C1 segment of cervical spinal cord (tissue), 14 donors: ENCODE measurements around the gene LY6G6F.
"Not testable (repeated sequence)": the region's sequence is repeated elsewhere in the genome, so short reads cannot be mapped to it uniquely, and the experiment has no call there.

Source experiments
- DNase-seq, 14 donors: peaks; one replicate each; lab custom pipeline; 2025; lab: John Stamatoyannopoulos, UW

LY6G6F gene

DNA sequence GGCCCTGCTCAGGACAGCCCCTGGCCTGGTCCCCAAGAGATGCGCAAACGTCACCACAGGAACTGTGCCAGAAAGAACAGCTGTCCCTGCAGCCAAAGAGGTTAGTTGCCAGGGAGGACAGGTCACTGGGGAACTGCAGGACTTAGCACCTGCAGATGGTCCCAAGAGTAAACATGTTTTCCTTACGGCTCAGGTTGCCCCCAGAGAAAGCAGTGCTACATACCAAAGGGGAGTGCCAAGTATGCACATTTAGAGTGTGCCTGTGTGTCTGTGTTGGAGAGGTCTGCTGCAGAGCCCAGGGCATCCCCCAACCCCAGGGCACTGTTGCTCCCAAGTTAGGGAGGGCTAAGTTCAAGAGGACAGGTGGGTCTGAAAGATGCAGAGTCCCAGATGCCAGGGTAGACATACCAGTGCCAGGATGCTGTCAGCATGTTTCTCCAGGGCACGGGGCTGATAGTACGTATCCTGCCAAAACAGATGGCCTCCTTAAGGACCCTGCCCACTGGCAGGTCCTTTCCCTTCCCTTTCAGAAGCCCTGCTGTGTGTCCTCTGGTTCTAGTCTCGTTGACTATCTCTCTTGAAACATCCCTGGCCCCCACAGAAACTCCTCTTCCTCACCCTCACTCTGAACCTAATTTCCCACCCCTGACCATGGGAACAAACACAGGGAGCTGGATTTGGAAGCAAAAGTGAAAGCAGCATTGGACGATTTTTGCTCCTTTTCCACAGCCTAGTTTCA lies 4.8 kb upstream of the LY6G6F start:
- peak in 1 of 14 donors; percentile 12 for DNase-seq

- DNase-seq: no peak
Observed at GRCh38 chr6:31702405-31702818, 4.3 kb upstream of the LY6G6F start.

GRCh38 chr6:31702819-31703716 lies 3.6 kb upstream of the LY6G6F start, which contains the start of gene ABHD16A:
ABHD16A (minus strand) TSS chr6:31703324; CDS start chr6:31703281, 43 bp downstream.
- peak; percentile 79 to 99 (median 94) for DNase-seq

GRCh38 chr6:31705931-31706330 lies 735 bp upstream of the LY6G6F start:
- DNase-seq: no peak

- no peak for DNase-seq
Observed at GRCh38 chr6:31707701-31708100, 1.0 kb downstream of the LY6G6F start.

- no peak for DNase-seq
Observed at GRCh38 chr6:31708224-31708623, 1.6 kb downstream of the LY6G6F start.

DNA sequence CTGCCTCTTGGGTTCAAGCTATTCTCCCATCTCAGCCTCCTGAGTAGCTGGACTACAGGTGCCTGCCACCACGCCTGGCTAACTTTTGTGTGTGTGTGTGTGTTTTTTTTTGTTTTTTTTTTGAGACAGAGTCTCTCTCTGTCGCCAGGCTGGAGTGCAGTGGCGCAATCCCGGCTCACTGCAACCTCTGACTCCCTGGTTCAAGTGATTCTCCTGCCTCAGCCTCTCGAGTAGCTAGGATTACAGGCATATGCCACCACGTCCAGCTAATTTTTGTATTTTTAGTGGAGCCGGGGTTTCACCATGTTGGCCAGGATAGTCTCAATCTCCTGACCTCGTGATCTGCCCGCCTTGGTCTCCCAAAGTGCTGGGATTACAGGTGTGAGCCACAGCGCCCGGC lies 2.5 kb downstream of the LY6G6F start:
- not testable (repeated sequence) for DNase-seq

- DNase-seq: no peak
Observed at GRCh38 chr6:31710523-31711219, 4.0 kb downstream of the LY6G6F start.

GRCh38 chr6:31711233-31711632 lies 4.6 kb downstream of the LY6G6F start:
- no peak for DNase-seq

DNA sequence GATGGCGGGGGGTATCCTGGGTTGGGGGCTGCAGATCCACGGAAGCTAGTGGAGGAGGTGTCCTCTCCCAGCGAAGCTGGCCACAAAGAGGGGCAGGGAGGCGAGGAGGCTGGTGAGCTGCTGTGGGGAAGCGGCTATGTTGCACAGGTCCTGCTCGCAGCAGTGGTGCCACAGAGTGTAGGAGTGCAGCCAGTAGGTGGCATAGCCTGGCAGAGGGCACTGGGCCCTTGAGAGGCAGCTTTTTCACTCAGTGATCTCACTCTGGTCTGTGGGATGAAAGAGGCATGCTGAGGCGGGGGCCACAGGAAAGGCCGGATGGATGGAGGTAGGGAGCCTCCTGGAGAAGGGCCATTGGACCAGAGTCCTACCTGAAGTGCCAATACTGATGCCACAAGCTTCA lies 5.6 kb downstream of the LY6G6F start:
- DNase-seq: no peak

GRCh38 chr6:31713465-31713864 lies 6.8 kb downstream of the LY6G6F start:
- DNase-seq: no peak

- no peak for DNase-seq
Observed at GRCh38 chr6:31713991-31714684, 7.5 kb downstream of the LY6G6F start.

DNA sequence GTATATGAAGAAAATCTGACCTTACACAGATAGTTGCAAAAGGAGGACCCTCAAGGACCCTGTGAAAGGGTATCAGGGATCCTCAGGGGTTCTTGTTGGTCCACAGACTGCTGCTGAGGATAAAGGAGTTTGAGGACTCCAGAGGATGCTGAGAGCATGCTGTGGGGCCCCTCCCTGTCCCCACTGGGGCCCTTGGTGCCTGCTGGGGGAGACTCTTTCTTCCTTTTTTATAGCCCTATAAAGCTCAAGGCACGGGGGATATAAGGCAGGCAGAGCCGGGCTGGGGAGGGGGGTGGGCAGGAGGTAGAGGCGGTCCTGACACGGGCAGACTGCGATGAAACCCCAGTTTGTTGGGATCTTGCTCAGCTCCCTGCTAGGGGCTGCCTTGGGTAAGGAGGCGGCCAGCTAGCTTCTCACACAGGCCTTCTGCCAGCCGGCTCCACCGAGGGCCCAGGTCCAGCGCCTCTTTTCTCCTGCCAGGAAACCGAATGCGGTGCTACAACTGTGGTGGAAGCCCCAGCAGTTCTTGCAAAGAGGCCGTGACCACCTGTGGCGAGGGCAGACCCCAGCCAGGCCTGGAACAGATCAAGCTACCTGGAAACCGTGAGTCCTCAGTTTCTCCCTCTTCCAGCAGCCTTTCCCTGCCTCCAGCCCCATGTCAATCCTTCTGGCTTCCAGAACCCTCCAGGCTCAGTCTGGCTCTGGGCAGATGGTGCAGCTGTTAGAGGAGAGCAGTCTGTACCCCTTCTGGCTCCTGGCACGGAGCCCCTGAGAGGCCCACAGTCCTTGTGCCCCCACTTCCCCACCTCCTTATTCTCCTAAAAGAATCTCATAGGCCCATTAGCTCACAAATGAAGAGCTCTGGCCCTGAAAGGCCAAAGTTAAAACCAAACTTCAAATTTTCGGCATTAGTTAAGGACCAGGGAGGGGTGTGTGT lies 8.6 kb downstream of the LY6G6F start, which contains the start of gene LY6G6D:
TSS of gene LY6G6D (plus strand) at position 327 of the 937 bp plus-strand sequence. CDS start at position 335, 8 bp downstream.
- no peak for DNase-seq

- DNase-seq: no peak
Observed at GRCh38 chr6:31717499-31718222, 11.0 kb downstream of the LY6G6F start.

DNA sequence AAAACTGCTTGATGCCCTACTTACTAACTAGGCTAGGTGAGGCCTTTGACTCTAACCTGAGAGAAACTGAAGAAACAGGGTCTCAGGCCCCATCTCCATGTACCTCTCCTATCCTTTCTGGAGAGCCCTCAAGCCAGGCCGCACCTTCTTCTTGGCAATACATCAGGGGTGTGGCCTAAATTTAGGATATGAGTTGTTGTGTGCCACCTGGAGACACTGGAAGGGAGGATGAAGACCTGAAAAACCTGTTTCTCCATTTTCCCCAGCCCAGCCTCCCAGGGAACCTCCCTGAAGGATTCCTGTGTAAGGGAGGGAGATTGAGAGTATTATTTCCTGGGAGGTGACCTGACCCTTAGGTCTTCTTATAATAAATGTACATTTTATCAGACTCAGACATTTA lies 11.6 kb downstream of the LY6G6F start:
- DNase-seq: no peak

- DNase-seq: no peak
Observed at GRCh38 chr6:31719001-31719400, 12.3 kb downstream of the LY6G6F start.

DNA sequence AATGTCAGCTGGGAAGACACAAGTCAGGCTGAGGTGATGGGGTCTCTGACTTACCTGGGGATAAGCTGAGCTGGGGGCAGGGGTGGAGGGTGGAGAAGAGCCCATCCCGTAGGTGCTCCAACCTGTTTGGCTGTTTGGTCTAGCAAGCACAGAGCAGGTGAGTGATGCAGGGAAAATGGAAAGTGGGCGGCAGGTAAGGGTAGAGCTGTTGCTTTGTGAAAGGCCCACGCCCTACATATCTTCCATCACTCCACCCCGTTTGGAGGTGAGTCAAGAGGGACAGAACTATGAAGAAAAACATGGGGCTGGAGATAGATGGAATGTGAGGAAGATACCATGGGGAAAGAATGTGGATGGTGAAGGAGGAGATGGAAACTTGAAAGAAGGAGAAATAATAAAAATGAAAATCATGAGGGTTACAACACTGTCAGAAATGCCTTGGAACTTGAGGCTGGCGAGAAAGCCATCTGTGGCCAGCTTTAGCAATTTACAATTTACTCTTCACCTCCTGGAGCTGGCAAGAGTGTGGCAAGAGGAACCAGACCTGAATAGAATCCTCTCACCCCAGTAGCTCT lies 13.6 kb downstream of the LY6G6F start:
- DNase-seq: no peak

- DNase-seq: no peak
Observed at GRCh38 chr6:31721351-31722020, 14.8 kb downstream of the LY6G6F start, which contains the start of gene LY6G6C. LY6G6C (minus strand) TSS chr6:31721746; CDS start chr6:31721679, 67 bp downstream.
